Cardiac fibroblast (primary cell): Measurements from ENCODE around the gene LYPD6.
A peak's percentile ranks its signal among the peaks of the same experiment; 100 is the strongest.

Source experiments
- DNase-seq, 2 donors: peaks; one replicate each; pipeline versions ENCODE4 v3.0.0 to v3.0.0-alpha.2; 2010; ENCODE audit warnings: low read depth in 2 of 2
- H3K4me3 ChIP-seq, 2 donors: replicated peaks in 1 of 2; 1 replicate in 1 of 2; 2 replicates in 1 of 2; pipeline ENCODE4 v1.5.1; 2011; ENCODE audit warnings: low read depth in 2 of 2, low read length in 2 of 2, mild to moderate bottlenecking in 2 of 2, moderate library complexity in 1 of 2
- CTCF ChIP-seq: IDR thresholded peaks from one replicate; pipeline ENCODE4 v1.5.1; 2011; ENCODE audit warnings: low read depth, mild to moderate bottlenecking, low read length, inconsistent platforms

The LYPD6 gene

GRCh38 chr2:149410701-149411484 is 80.5 kb downstream of the LYPD6 start:
- peak in 1 of 2 donors; percentile 10 for DNase-seq
- TF ChIP-seq CTCF, result no peak
- H3K4me3 ChIP-seq, result no peak overlapping the region

- TF ChIP-seq CTCF, result no peak
- DNase-seq, result no peak
These were observed 83.1 kb downstream of the LYPD6 start for GRCh38 chr2:149413487-149413886.

GRCh38 chr2:149415086-149415485 is 84.7 kb downstream of the LYPD6 start:
- no peak for DNase-seq
- H3K4me3 ChIP-seq, result no peak overlapping the region
- TF ChIP-seq CTCF, result no peak

More at GRCh38 chr2:149413487-149413886, 83.1 kb downstream of the LYPD6 start:
- H3K4me3 ChIP-seq, result no peak overlapping the region

- no peak for TF ChIP-seq CTCF
- DNase-seq, result no peak
- no peak overlapping the region for H3K4me3 ChIP-seq
These were observed 87.7 kb downstream of the LYPD6 start for GRCh38 chr2:149418065-149418464.

GRCh38 chr2:149420053-149420963 is 89.9 kb downstream of the LYPD6 start:
- no peak for DNase-seq
- no peak for TF ChIP-seq CTCF
- no peak overlapping the region for H3K4me3 ChIP-seq

- no peak overlapping the region for H3K4me3 ChIP-seq
- DNase-seq, result no peak
- TF ChIP-seq CTCF, result no peak
These were observed 91.4 kb downstream of the LYPD6 start for GRCh38 chr2:149421791-149422190.
